ENCODE results near the gene CARM1.
"Not testable (repeated sequence)": the region's sequence is repeated elsewhere in the genome, so short reads cannot be mapped to it uniquely, and the experiment has no call there.

Gene CARM1

GRCh38 chr19:10874024-10874423 lies 2.7 kb downstream of the CARM1 start:
- DNase-seq (ENCODE audit: low spot score): no peak

GRCh38 chr19:10876459-10877240 lies 5.3 kb downstream of the CARM1 start:
- DNase-seq (ENCODE audit: low spot score): no peak

- not testable (repeated sequence) for DNase-seq (ENCODE audit: low spot score)
These were observed 6.3 kb downstream of the CARM1 start for GRCh38 chr19:10877608-10878007.

GRCh38 chr19:10878253-10878652 lies 6.9 kb downstream of the CARM1 start:
- DNase-seq (ENCODE audit: low spot score): no peak

GRCh38 chr19:10881403-10882107 lies 10.2 kb downstream of the CARM1 start:
- no peak for DNase-seq (ENCODE audit: low spot score)

- no peak for DNase-seq (ENCODE audit: low spot score)
These were observed 10.7 kb downstream of the CARM1 start for GRCh38 chr19:10882108-10882457.

GRCh38 chr19:10884274-10884673 lies 12.9 kb downstream of the CARM1 start:
- no peak for DNase-seq (ENCODE audit: low spot score)

DNA sequence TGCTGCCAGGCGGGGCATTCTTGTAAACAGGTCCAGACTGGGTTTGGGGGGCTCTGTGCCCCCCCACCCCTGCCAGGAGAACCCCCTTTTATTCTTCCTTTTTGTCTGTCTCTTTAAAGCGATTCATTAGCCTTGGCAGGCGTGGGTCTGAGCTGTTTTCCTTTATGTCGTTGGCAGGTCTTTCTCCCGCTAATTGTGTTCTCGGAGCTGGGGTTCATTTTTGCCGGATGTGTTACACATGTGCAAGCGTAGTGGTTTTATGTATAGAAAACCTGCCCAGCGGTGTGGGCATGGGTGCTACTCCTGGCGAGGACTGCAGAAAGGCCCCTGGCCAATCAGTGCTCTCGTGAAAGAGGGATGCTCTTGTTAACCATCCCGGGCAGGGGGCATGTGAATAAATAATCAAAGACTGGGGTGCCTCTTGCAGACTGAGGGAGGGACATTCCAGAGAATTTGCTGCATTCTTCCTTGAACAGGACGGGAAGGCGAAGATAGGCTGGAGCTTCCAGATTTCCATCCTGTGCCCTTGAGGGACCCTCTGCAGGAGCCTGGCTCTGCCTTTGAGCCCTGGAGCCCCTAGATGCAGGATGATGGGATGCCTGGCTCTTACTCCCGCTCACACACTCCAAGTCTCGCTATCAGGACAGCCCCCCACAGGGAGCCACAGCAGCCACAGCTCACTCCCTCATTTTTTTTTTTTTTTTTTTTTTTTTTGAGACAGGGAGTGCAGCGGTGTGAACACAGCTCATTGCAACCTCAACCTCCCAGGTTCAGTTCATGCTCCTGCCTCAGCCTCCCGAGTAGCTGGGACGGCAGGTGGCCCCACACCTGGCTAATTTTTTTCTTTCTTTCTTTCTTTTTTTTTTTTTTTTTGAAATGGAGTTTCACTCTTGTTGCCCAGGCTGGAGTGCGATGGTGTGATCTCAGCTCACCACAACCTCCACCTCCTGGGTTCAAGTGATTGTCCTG lies 14.1 kb downstream of the CARM1 start:
- no peak for DNase-seq (ENCODE audit: low spot score)

- no peak for DNase-seq (ENCODE audit: low spot score)
These were observed 16.4 kb downstream of the CARM1 start for GRCh38 chr19:10887616-10888367.

DNA sequence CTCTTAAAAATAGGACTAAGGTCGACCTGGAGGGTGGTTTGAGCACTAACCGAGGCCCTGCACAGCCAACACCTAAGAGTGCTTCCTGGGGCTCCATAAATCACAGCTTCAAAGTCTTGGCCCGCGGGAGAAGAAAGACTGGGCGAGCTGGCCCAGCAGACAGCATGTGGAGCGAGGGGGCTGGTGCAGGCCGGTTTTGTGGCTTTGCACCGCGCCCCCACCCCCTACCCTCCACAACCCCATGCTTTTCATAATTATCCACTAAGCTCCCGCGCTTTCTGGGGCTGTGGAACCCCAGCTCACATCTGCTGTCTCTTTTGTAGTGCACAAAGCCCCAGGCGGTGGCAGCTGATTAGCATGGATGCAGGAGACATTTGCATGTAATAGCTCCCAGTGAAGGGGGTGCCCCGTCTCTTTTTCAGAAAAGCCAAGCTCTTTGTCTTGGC lies 17.1 kb downstream of the CARM1 start:
- no peak for DNase-seq (ENCODE audit: low spot score)

DNA sequence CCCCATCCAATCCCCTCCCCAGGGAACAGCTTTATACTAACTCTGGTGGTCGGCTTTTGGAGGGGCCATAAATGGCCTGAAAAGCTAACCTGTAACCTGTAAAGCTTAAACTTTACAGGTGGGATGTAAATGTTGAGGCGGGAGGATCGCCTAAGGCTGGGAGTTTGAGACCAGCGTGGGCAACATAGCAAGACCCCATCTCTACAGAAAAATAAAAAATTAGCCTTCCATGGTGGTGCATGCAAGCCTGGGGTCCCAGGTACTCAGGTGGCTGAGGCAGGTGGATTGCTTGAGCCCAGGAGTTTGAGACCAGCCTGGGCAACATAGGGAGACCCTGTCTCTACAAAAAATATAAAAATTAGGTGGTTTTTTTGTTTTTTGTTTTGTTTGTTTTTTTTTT lies 18.5 kb downstream of the CARM1 start:
- DNase-seq (ENCODE audit: low spot score): no peak

DNA sequence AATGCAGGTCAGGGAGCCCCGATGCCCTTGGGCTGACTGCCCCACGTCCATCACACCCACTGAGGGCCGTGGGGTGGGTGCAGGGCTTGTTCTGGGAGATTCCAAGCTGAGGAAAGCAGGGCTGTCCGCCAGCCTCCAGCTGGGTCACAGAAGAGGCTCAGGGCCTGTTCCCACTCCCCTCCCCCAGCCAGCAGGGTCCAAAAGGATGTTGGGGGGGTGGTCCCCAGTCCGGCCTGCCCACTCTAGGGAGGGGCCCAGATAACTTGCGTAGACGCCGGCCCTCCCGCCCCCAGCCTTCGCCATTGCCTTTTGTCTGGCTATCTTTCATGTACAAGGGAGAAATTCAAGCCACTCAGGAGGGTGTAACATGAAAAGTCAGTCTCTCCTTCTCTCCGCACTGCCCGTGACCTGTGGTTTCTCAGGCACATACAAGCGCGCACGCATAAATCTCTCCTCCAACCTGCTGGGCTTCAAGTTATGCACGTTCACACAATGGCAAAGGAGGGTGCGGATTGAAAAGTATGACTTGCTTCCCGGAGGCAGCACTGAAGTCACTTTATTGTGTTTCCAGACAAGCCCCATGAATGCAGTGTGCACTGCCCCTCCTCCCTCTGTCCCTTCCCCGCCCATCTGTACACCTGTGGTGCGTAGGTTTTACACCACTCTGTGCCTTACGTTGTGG lies 20.2 kb downstream of the CARM1 start:
- DNase-seq (ENCODE audit: low spot score): no peak

- no peak for DNase-seq (ENCODE audit: low spot score)
These were observed 20.9 kb downstream of the CARM1 start for GRCh38 chr19:10892256-10892655.

DNA sequence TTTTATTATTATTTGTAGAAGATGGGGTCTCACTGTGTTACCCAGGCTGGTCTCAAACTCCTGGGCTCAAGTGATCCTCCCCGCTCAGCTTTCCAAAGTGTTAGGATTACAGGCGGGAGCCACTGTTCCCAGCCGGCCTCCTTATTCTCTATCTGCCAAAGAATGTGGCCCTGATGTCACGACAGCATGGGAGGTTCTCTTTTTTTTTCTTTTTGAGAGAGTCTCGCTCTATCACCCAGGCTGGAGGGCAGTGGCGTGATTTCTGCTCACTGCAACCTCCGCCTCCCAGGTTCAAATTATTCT lies 23.5 kb downstream of the CARM1 start:
- no peak for DNase-seq (ENCODE audit: low spot score)

DNA sequence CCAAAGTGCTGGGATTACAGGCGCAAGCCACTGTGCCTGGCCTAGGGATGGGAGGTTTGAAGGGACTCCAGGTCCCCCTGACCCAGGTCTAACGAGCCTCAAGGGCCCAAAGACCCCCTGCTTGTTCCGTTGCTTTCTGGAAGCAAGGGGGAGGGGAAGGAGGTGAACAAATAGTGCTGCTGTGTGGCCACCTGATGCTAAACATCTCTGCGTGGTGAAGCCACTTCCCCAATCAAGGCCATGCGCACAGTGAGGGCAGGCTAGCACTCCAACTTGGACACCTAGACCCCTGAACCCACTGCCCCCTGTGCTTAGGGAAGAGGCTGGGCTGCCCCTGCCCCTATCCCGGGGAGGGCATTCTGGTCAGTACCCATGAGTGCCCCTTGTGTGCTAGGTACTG lies 24.0 kb downstream of the CARM1 start:
- DNase-seq (ENCODE audit: low spot score): no peak

DNA sequence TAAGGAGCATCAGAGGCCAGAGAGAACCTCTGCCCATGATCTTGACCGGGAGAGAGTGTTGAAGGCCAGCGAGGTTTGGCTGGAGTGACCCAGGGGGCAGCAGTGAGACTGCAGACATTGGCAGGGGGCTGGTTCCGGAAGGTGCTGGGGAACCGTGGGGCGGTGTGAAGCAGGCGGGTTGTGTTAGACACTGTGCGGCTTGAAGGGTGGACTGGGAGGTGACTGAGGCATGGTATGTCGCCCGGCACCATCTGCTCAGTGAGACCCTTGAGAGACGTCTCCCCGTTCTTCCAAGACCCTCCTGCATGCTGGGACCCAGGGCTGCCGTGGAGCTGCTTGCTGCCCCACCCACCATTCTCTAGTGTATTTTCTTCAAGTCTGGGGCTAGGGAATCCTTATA lies 24.6 kb downstream of the CARM1 start:
- DNase-seq (ENCODE audit: low spot score): no peak

- DNase-seq (ENCODE audit: low spot score): peak; percentile 64
These were observed 25.6 kb downstream of the CARM1 start for GRCh38 chr19:10896851-10897526.

DNA sequence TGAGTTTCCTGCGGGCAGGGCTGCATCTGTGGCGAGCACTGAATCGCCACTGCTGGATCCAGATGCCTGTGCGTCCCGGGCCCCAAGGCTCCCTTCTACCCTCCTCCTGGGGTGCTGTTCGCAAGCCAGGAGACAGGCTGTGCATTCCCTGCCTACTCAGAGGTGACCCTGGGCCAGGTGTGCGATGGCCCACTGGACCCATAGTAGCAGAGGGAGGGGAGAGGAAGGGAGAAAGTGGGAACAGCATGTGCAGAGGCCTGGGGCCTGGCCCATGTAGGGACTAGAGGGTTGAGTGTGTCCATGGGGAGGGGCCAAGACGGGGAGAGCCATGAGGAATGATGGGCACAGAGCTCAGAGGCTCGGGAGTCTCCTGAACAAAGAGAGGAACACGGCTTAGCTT lies 27.3 kb downstream of the CARM1 start:
- no peak for DNase-seq (ENCODE audit: low spot score)

- peak; percentile 99 for DNase-seq (ENCODE audit: low spot score)
These were observed 27.8 kb downstream of the CARM1 start for GRCh38 chr19:10899151-10899653.

DNA sequence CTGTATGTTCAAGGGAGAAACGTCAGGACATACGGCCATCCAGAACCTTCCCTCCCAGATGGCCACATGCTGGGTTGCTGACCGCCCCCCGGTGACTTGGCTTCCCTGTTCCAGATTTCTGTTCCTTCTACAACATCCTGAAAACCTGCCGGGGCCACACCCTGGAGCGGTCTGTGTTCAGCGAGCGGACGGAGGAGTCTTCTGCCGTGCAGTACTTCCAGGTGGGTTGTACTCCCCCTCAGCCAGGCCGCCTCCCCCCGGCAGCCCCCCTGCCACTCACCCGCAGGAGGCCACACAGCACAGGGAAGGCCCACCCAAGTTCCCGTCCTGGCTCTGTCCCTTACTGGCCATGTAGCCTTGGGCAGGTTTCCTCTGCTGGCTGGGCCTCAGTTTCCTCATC lies 36.6 kb downstream of the CARM1 start:
- no peak for DNase-seq (ENCODE audit: low spot score)

Measured in hematopoietic multipotent progenitor cell treated with erythropoietin and hydrocortisone succinate and interleukin-3 and kit ligand, for 15 days (in vitro differentiated cells).